ENCODE results near the gene SPINK8.

SPINK8 gene

GRCh38 chr3:48278884-48279559, 54.4 kb downstream of the SPINK8 start:
- Histone ChIP-seq H3K27me3 (replicated peaks; ENCODE audit: control insufficient read depth, insufficient read depth, low read length) (no peaks in the 10 kb centered on the region), H3K4me3 (replicated peaks; ENCODE audit: low read depth, low read length) (no peak overlapping the region), H3K36me3 (ENCODE audit: control insufficient read depth, insufficient read depth, low read length) (no peaks in the 10 kb centered on the region)
- DNase-seq (ENCODE audit: extremely low read depth, insufficient read length): no peak
- no peak for TF ChIP-seq CTCF (IDR thresholded peaks at IDR 0.05; ENCODE audit: insufficient read depth, low read length, poor library complexity, severe bottlenecking)

GRCh38 chr3:48276911-48277641, 56.4 kb downstream of the SPINK8 start:
- H3K36me3 ChIP-seq (ENCODE audit: control insufficient read depth, insufficient read depth, low read length): no peaks in the 10 kb centered on the region
- no peak overlapping the region for H3K4me3 ChIP-seq (replicated peaks; ENCODE audit: low read depth, low read length)
- H3K27me3 ChIP-seq (replicated peaks; ENCODE audit: control insufficient read depth, insufficient read depth, low read length): no peaks in the 10 kb centered on the region
- no peak for TF ChIP-seq CTCF (IDR thresholded peaks at IDR 0.05; ENCODE audit: insufficient read depth, low read length, poor library complexity, severe bottlenecking)
- no peak for DNase-seq (ENCODE audit: extremely low read depth, insufficient read length)

GRCh38 chr3:48275287-48276027, 58.0 kb downstream of the SPINK8 start:
- DNase-seq (ENCODE audit: extremely low read depth, insufficient read length): no peak
- Histone ChIP-seq H3K27me3 (replicated peaks; ENCODE audit: control insufficient read depth, insufficient read depth, low read length) (no peaks in the 10 kb centered on the region), H3K4me3 (replicated peaks; ENCODE audit: low read depth, low read length) (no peak overlapping the region), H3K36me3 (ENCODE audit: control insufficient read depth, insufficient read depth, low read length) (no peaks in the 10 kb centered on the region)
- TF ChIP-seq CTCF (IDR thresholded peaks at IDR 0.05; ENCODE audit: insufficient read depth, low read length, poor library complexity, severe bottlenecking): no peak

- H3K4me3 ChIP-seq (replicated peaks; ENCODE audit: low read depth, low read length): no peak overlapping the region
- no peak for TF ChIP-seq CTCF (IDR thresholded peaks at IDR 0.05; ENCODE audit: insufficient read depth, low read length, poor library complexity, severe bottlenecking)
- DNase-seq (ENCODE audit: extremely low read depth, insufficient read length): no peak
- peaks cover 6% of the 10 kb centered on the region for H3K36me3 ChIP-seq (ENCODE audit: control insufficient read depth, insufficient read depth, low read length)
- no peaks in the 10 kb centered on the region for H3K27me3 ChIP-seq (replicated peaks; ENCODE audit: control insufficient read depth, insufficient read depth, low read length)
Measured at GRCh38 chr3:48274452-48274851, 59.0 kb downstream of the SPINK8 start.

GRCh38 chr3:48273594-48274211, 59.8 kb downstream of the SPINK8 start:
- DNase-seq (ENCODE audit: extremely low read depth, insufficient read length): no peak
- no peak overlapping the region for H3K4me3 ChIP-seq (replicated peaks; ENCODE audit: low read depth, low read length)
- H3K36me3 ChIP-seq (ENCODE audit: control insufficient read depth, insufficient read depth, low read length): peaks cover 11% of the 10 kb centered on the region
- H3K27me3 ChIP-seq (replicated peaks; ENCODE audit: control insufficient read depth, insufficient read depth, low read length): no peaks in the 10 kb centered on the region
- peak; percentile 76 for TF ChIP-seq CTCF (IDR thresholded peaks at IDR 0.05; ENCODE audit: insufficient read depth, low read length, poor library complexity, severe bottlenecking)
